Cortex of kidney (tissue), 1 donor: ENCODE measurements around the gene LUZP2.

Source experiments
- DNase-seq: peaks from one replicate; lab custom pipeline; 2025; lab: John Stamatoyannopoulos, UW

Gene LUZP2

DNA sequence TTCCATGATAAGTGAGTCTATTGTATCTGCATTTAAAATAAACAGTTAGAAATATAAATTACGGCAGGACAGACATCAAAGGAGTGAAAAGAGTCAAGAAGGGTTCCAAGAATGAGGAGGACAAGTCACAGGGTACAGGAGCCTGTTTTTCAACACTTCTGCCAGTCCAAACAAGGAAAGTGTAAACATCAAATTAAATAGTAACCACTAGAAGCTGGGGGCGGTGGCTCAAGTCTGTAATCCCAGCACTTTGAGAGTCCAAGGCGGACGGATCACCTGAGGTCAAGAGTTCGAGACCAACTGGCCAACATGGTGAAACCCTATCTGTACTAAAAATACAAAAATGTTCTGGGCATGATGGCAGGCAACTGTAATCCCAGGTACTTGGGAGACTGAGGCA, 219.6 kb downstream of the LUZP2 start:
- DNase-seq = no peak

DNA sequence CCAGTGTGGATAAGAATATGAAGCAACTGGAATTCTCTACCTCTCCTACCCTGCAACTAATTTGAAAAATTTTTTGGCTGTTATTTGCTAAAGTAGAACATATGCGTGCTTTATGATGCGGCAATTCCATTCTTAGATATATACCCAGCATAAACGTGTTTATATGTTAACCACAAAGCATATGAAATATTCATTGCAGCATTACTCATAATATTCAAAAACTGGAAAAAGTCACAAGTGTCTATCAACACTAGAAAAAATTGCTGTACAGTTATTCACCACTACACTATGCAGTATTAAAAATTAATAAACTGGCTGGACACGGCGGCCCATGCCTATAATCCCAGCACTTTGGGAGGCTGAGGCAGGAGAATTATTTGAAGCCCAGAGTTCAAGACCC, 226.4 kb downstream of the LUZP2 start:
- DNase-seq = no peak

DNA sequence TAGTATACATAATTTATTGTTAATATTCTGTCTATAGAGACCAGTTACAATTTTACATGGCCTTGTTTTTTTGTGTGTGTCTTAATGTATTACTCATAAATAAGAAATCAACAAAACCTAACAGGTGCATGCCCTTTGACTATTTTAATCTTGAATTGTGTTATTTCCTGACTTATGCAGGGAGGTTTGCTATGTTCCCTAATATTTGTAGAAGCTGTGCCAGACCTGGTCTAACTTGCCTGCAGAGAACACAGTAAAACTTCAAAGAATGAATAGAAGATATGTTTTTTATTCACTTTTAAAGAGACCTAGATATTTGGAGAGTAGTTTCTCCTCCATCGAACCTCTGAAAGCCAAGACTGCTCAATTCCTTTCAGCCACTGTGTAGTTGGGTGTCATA, 234.7 kb downstream of the LUZP2 start:
- no peak for DNase-seq

DNA sequence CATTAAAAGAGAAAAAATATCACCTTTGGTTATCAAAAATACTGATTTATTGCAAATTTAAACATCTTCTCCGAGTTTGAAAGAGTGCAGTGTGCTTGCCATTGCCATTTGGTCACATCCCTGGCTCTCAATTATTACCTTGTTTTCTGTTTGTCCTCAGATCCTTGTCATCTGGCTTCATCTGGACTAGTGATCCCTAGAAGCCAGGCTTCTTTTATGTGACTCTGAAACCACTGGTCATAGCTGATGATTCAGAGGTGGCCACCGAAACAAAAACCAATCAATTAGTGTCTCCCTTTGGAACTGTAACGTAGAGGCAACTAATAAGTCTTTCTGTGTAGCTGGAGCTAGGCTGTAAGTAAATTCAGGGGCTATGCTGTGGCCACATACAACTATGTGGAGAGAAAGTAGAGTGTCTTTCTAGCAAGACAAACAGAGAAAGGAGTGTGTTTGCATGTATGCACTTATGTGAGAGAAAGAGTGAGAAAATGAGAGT, 237.9 kb downstream of the LUZP2 start:
- no peak for DNase-seq

DNA sequence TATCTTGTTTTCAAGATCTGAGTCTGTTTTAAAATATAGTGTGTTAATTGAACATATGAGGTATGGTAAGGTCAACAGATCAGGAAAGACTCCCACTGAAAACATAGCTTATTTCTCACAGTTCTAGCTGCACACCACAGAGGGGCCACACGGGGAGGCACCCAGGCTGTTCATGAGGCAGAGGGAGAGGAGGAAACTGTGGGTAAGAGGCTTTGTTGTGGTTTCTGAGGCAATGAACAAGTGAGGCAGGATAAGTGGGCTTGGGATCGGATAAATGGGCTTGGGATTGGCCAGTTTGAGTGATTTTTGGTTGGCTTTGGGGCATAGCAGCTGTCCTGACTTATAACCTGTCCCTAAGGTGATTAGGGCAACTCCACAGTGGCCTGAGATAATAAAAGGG, 242.1 kb downstream of the LUZP2 start:
- DNase-seq = no peak

DNA sequence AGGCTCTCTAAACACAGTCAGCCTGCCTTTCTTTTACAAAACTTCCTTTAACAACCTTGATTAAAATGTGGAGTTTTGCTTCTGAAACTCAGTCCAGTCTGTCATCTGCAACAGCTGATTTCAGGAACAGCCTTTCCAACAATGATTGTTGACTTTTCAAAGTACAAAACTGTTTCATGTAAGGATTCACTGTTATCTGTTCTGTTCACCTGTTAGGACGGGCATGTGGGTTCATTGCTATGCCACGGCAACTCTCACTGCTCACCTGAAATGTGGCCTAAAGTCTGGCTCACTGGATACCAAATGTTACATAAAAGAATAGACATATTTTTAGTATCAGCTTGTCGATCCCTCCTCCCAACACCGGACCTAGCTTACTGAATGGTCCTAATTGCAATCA, 242.8 kb downstream of the LUZP2 start:
- no peak for DNase-seq

DNA sequence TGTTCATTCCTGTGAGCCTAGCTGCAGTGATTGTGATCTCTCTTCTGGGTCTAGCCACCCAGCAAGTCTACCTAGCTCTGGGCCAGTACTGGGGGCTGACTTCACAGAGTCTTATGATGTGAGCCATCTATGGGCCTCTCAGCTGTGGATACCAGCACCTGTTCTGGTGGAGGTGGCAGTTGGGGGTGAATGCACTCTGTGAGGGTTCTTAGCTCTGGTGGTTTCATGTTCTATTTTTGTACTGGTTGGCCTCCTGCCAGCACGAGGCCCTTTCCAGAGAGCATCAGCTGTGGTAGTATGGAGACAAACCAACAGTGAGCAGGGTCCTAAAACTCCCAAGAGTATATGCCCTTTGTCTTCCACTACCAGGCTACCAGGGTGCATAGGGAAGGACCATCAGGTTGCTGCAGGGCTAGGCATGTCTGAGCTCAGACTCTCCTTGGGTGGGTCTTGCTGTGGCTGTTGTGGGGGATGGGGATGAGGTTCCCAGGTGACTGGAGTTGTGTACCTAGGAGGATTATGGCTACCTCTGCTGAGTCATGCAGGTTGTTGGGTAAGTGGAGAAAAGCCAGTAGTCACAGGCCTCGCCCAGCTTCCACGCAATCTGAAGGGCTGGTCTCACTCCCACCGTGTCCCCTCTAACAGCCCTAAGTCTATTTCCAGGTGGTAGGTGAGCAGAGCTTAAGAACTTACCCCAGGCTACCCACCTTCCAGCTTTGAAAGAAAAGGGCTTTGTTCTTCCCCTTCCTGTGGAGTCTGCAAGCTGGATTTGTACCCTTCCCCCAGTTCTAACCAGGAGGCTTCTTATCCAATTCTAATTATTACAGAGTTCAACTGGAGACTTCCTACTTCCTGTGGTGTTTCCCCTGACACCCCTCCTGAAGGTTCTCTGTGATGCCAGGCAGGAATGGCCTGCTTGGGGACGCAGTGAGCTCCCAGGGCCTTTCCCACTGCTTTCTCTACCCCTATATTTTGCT, 250.7 kb downstream of the LUZP2 start:
- no peak for DNase-seq

DNA sequence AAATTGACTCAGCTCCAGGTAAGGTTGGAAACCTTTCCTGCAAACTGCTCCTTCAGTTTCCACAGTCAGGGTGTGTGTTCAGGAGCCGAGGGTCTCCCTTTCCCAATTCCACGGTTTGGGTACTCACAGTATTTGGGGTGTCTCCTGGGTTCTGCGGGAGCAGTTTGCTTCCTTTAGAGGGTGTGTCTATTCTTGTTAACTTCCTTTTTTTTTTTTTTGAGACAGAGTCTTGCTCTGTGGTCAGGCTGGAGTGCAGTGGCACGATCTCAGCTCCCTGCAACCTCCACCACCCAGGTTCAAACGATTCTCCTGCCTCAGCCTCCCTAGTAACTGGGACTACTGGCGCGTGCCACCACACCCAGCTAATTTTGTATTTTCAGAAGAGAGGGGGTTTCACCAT, 251.4 kb downstream of the LUZP2 start:
- DNase-seq = no peak

DNA sequence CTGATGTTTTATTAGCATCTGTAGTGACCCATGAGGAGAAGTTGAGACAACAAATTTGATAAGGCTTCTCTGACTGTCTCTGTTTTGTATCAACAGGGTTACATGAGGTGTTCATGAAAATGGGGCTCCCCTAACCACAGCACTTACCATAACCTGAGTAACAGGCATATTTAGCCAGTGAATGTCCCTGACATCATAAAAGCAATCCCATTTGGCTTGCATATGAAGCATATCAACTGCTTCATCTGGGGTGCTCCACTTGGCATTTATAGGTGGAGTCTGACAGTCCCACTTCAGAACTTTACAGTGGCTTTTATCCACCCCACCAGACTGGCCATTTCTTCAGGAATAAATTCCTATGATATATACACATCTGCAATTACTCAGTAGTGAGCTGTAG, 257.6 kb downstream of the LUZP2 start:
- no peak for DNase-seq

DNA sequence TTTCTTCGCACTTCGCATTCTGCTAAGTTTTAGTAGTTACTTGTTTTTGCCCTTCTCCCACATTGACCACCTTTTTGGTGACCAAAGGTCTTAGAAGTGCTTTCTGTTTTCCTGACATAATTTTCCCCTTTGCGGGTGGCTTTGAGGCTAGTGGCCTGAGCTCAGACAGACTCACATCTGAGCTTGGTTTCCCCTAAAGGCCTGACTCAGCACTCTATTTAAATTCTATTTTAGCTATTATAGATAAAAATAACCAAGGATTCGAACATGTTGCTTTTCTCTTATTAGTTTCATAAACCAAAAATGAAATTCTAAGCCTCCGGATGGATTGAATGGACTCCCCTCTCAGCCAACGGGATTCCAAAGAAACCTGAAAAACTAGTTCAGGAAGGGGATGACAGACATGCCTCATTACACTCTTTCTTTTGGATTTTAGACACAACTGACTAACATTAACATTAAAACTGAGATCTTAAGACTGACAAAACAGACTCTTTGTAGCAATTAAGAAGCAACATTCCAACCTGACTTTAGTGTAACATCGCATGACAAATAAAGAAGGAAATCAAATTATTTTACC, 258.5 kb downstream of the LUZP2 start:
- DNase-seq = no peak

DNA sequence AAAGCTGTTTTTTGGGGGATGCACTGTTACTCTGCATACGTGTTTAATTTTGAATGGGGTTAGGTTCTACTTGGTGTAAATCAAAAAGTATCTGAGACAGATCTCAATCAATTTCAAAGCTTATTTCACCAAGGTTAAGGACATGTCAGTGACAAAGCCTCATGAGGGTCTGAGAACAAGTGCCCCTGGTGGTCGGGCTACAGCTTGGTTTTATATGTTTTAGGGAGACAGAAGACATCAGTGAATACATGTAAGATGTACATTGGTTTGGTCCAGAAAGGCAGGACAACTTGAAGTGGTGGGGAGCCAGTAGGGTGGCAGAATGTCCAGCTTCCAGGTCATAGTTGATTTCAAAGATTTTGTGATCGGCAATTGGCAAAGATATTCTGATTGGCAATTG, 262.9 kb downstream of the LUZP2 start:
- DNase-seq = no peak

DNA sequence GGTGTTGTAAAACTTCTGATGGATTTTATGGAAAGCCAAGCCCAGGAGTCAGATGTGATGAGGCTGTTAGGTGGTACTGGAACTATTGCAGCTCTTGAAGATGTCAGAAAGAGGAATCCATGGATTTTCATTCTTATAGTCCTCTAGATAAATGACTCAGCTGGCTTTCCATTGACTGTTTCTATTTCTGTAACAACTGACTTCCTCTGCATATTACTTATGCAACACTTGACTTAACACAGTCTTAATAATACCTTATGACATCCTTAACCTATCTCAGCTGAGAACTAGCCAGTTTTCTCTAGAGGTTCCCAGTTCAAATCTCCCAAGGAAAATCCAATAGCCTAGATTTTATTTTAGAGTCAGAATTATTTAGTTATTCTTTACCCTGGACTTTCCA, 263.8 kb downstream of the LUZP2 start:
- DNase-seq = no peak

DNA sequence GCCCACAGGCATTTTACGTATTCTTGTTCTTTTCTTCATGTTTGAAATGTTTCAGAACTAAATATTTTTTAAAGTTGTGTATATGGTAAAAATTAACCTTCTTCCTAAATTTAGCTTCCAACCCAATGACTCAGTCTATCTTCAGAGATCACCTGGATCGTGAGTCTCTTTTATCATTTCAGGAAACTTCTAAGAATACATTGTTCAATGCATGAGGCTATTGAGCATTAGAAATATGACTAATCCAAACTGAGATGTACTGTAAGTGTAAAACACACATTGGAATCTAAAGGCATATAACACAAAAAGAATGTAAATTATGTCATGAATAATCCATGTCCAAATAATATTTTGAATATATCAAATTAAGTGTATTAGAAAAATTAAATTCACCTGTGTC, 265.2 kb downstream of the LUZP2 start:
- no peak for DNase-seq

DNA sequence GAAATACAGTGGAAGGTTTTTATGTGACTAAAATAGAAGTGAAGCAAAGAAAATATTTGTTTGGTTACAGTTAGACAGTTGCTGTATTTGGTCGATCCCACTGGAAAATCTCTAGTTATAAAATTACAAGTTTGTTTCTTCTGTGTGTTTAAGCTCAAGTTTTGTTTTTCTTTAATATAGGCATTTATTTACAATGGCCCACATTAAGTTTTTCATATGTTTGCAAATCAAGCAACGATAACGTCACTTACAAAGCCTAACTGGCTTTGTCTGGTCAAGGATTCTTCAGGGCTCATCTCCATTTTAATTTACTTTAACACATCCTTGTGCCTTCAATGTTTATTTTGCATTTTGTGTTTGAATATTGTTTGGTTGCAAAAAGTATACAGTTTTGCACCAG, 270.6 kb downstream of the LUZP2 start:
- DNase-seq = no peak

DNA sequence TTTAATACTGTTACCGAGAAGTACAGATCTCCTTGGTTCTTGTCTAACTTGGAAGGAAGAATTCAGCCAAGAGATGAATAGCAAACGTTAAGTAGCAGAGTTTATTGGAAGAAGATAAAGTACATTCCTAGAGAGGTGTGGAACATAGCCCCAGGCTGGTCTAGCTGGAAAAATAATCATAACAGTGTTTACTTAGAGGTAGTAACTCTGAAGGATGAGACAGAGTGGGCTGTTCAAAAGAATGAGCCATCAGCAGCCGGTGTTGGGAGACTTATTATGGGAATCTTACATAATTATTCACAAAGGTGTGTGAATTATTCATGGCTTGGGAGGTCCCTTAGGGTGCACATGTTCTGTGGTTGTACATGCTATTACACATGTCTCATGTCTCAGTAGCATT, 276.5 kb downstream of the LUZP2 start:
- DNase-seq = no peak

DNA sequence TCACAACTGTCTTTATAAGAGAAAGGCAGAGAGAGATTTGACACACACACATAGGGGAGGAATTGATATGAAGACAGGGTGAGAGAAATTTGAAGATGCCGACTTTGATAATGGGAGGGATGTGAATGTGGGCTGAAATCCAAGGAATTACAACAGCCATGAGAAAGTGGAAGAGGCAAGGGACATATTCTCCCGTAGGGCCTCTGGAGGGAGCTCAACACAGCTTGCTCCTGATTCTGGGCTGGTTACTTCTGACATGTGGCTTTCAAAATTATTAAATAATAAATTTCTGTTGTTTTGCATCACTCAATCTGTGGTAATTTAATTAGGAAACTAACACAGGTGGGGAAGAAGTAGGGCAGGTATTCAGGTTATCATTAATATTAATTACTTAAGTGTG, 282.9 kb downstream of the LUZP2 start:
- no peak for DNase-seq

DNA sequence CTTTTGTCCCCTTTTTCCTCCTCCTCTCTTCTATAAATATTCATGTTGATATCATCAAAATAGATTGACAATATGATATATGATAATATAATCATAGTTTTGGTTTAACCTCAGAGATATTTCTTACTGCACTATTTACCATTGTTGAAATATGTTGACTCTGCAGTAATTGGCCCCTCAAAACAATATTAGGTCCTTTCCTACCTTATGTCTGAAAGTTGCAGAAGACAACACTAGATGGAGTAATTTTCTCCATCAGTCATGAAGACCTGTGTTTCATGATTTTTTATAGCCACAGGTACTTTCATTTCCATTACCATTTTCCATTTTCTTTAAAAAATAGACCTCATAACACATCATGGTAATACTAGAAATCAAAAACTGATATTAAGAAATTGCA, 284.4 kb downstream of the LUZP2 start:
- no peak for DNase-seq

DNA sequence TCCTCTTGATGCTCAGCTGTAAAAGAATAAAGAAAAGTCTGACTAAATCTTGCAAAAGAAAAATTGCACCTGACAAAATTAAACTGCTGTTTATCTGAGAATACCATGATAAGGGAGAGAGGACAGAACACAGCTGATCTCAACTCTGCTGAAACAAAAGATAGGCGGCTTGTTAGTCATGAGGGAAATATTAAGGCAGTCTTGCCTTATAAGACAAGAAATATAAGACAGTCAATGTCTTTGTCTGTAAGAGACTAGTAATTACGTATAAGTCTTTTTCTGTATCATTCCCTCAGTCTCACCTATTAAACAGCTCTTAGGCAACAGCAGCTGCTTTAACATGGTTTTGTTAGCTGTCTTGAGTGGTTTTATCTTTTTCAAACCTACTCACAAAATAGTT, 296.6 kb downstream of the LUZP2 start:
- no peak for DNase-seq

DNA sequence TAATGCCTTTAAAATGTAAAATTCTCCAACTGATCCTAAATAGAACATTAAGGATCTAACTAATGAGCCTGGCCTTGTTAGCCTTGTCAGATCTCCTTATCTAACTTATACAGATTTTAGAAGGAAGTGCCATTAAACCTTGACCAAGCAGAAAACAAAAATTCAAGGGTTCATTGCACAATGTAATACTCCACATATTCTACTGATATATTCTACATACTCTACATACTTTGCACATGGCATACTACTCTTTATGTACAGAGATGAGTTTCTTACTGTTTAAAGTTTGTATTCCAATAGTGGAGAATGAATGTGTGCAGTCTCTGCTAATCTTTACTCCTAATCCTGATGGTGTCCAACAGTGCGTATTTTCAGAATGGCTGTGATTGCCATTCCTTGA, 297.2 kb downstream of the LUZP2 start:
- no peak for DNase-seq

DNA sequence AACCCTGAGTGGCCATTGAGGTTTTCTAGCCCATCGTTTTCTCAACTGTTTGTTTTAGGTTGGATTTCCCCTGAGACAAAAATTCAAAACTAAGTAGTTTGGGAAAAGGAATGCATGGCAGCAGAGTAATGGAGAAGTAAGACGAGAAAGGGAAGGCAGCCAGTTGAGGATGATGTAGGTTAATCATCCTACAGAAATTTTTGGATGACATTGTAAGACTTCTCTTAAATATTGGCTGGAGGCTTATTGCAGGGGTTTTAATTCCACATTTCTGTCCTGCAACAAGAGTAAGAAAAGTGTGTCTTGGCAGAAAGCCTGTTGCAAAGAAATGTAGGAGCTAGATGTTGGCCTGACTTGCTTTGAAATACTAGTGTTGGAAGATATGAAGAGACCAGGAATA, 308.8 kb downstream of the LUZP2 start:
- no peak for DNase-seq

DNA sequence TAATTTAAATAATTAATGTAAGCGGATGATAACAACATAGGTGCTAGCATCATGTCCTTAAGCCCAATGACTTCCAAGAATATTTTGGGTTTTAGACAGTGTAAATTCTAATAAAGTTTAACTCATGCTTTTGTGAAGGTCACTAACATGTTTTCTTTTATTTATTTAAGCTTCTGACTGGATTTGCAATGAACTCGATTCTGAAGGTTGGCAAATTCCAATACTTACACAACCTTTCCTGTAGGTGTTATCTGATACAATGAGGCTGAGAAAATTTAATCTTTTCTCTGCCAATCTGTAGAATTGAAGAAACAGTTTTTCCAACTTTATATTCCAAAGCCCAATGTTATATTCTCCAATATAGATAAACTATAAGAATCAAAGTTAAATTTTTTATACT, 311.3 kb downstream of the LUZP2 start:
- DNase-seq = no peak

DNA sequence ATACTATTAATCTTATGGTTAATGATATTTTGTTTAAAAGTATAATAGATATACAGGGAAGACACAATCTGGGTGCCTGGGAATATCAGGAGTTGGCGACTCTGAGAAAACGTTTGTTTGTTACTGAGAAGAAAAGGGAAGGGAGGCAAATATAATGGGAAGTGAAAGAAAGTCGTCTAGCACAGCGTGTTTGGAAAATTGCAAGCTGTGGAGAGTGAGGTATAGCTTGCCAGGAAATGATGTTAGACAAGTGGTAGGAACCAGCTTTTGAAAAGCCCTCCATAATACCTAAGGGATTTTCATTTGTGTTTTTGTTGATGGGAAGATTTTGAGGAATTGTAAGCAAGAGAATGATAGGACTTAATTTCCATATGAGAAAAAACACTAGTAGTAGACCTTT, 322.2 kb downstream of the LUZP2 start:
- no peak for DNase-seq

DNA sequence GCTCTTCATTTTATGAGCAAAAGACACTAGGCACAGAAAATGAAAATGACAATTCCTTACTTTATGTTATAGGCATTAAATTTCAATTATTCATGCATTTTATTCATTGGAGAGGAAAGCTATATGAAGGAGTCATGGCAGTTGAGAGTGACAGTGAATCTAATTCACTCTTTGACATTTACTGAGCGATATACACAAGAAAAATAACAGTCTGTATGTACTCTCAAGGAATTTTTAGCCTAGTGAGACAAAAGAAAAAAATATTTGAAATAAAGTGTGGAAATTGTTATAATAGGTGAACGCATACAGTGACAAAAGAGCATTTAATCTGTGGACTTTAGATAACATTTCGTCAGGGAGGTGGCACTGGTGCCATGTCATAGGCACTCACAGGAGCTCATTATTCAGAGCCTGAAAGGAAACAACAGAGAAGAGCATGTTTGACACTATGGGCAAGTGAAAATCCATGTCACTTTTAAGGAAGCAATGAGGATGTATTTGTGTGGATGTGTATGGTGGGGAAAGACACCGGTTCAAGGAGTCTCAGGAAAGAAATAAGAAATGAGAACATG, 323.1 kb downstream of the LUZP2 start:
- no peak for DNase-seq
